IMR-90 (cell line): Measurements from ENCODE around the gene RPS6KA2. TPM values are rescaled to one million over a fixed set of nuclear protein-coding genes. Genes with fewer than 3 reads are reported as not detected.

Experiments used
- ATAC-seq: fragments of 200-7000 bp; cut with Tn5 transposase; 2 replicates; pipeline ENCODE4 v1.9.1; 2020; ENCODE audit warnings: low read depth, mild to moderate bottlenecking, moderate library complexity
- BruUV-seq: library from RNA; stranded (reverse); fragments of 400-500 nt; replicated peaks from 2 replicates; lab custom pipeline; 2021; lab: Mats Ljungman, UMichigan
- CTCF ChIA-PET: fragments of 300-600 bp; formaldehyde crosslinking; extraction: SDS; loops from one replicate; lab custom pipeline; 2021; ENCODE audit warnings: antibody characterized with exemption; lab: Yijun Ruan, JAX
- POLR2A ChIA-PET: fragments of 300-600 bp; sonication (Branson Sonifier 250); formaldehyde crosslinking; loops from one replicate; lab custom pipeline; 2022; ENCODE audit warnings: antibody characterized with exemption; ENCODE audit not compliant: unreplicated experiment; lab: Charles Lee
- DNase-seq: peaks from one replicate; pipeline ENCODE4 v3.0.0; 2013
- H2AFZ ChIP-seq: replicated peaks from 2 replicates; pipeline ENCODE3; 2013; ENCODE audit warnings: low read length, mild to moderate bottlenecking; ENCODE audit not compliant: poor library complexity
- H2AK5ac ChIP-seq: 2 replicates; pipeline ENCODE4 v1.6.1; 2013; ENCODE audit warnings: low read depth, low read length, inconsistent platforms
- H2AK9ac ChIP-seq: replicated peaks from 2 replicates; pipeline ENCODE3; 2013; ENCODE audit warnings: mild to moderate bottlenecking, low read depth, low read length, moderate library complexity; ENCODE audit not compliant: poor library complexity
- H2BK120ac ChIP-seq: 2 replicates; pipeline ENCODE4 v1.6.1; 2013; ENCODE audit warnings: low read depth, low read length, inconsistent platforms
- H2BK15ac ChIP-seq: 3 replicates; pipeline ENCODE4 v1.6.1; 2013; ENCODE audit warnings: low read depth, low read length, inconsistent platforms
- H2BK20ac ChIP-seq: 2 replicates; pipeline ENCODE4 v1.6.1; 2013; ENCODE audit warnings: low read depth, mild to moderate bottlenecking, inconsistent platforms, low read length, moderate library complexity
- H2BK5ac ChIP-seq: 2 replicates; pipeline ENCODE4 v1.6.1; 2013; ENCODE audit warnings: mild to moderate bottlenecking, low read depth, low read length, inconsistent platforms; ENCODE audit not compliant: poor library complexity, severe bottlenecking
- H3K14ac ChIP-seq: replicated peaks from 2 replicates; pipeline ENCODE4 v1.6.1; 2013; ENCODE audit warnings: low read depth, low read length, inconsistent platforms
- H3K18ac ChIP-seq: 2 replicates; pipeline ENCODE4 v1.6.1; 2013; ENCODE audit warnings: low read depth, low read length, control low read depth
- H3K23ac ChIP-seq: 2 replicates; pipeline ENCODE4 v1.6.1; 2013; ENCODE audit warnings: low read depth, low read length, inconsistent platforms
- H3K27ac ChIP-seq: 2 replicates; pipeline ENCODE4 v1.5.1; 2013; ENCODE audit warnings: mild to moderate bottlenecking, control low read depth, low read length; ENCODE audit not compliant: insufficient read depth
- H3K27me3 ChIP-seq: 2 replicates; pipeline ENCODE4 v1.6.1; 2013; ENCODE audit warnings: low read length; ENCODE audit not compliant: control insufficient read depth, insufficient read depth
- H3K36me3 ChIP-seq: 2 replicates; pipeline ENCODE4 v1.6.1; 2013; ENCODE audit warnings: low read length, mixed read lengths; ENCODE audit not compliant: control insufficient read depth, insufficient read depth
- H3K4ac ChIP-seq: 2 replicates; pipeline ENCODE4 v1.6.1; 2013; ENCODE audit warnings: low read depth, low read length, inconsistent platforms
- H3K4me1 ChIP-seq: 2 replicates; pipeline ENCODE4 v1.6.1; 2013; ENCODE audit warnings: low read length, mixed read lengths; ENCODE audit not compliant: control insufficient read depth, insufficient read depth
- H3K4me2 ChIP-seq: 2 replicates; pipeline ENCODE4 v1.6.1; 2013; ENCODE audit warnings: low read depth, mild to moderate bottlenecking, control low read depth, low read length, moderate library complexity
- H3K4me3 ChIP-seq: 2 replicates; pipeline ENCODE4 v1.5.1; 2013; ENCODE audit warnings: low read depth, mild to moderate bottlenecking, control low read depth, low read length, moderate library complexity; ENCODE audit not compliant: insufficient read depth
- H3K56ac ChIP-seq: 2 replicates; pipeline ENCODE4 v1.6.1; 2013; ENCODE audit warnings: low read length, inconsistent platforms; ENCODE audit not compliant: insufficient read depth; ENCODE audit errors: extremely low read depth
- H3K79me1 ChIP-seq, 2 experiments: 2 replicates each; pipeline ENCODE4 v1.6.1; 2013; ENCODE audit warnings: low read length in 2 of 2, inconsistent platforms in 1 of 2, low read depth in 1 of 2
- H3K9ac ChIP-seq: 2 replicates; pipeline ENCODE4 v1.6.1; 2013; ENCODE audit warnings: low read depth, low read length, control low read depth
- H3K9me1 ChIP-seq: 2 replicates; pipeline ENCODE4 v1.6.1; 2013; ENCODE audit warnings: low read length, inconsistent platforms; ENCODE audit not compliant: insufficient read depth
- H3K9me3 ChIP-seq: 2 replicates; pipeline ENCODE4 v1.6.1; 2013; ENCODE audit warnings: low read length; ENCODE audit not compliant: control insufficient read depth, insufficient read depth
- H4K20me1 ChIP-seq: 2 replicates; pipeline ENCODE4 v1.6.1; 2013; ENCODE audit warnings: low read length, inconsistent platforms; ENCODE audit not compliant: insufficient read depth
- H4K5ac ChIP-seq: 2 replicates; pipeline ENCODE4 v1.6.1; 2013; ENCODE audit warnings: mild to moderate bottlenecking, low read depth, low read length, control low read depth
- H4K8ac ChIP-seq, 2 experiments: 2 replicates each; pipeline ENCODE4 v1.6.1; 2013; ENCODE audit warnings: low read depth in 2 of 2, low read length in 2 of 2, control low read depth in 1 of 2, inconsistent platforms in 1 of 2
- H4K91ac ChIP-seq: 2 replicates; pipeline ENCODE4 v1.6.1; 2013; ENCODE audit warnings: low read depth, low read length, inconsistent platforms; ENCODE audit not compliant: insufficient read depth
- CHD1 ChIP-seq: IDR thresholded peaks from 2 replicates; pipeline ENCODE4 v1.6.1; 2012; ENCODE audit warnings: low read depth, low read length, improper control_type of control experiment
- RCOR1 ChIP-seq: IDR thresholded peaks from 2 replicates; pipeline ENCODE4 v1.6.1; 2012; ENCODE audit warnings: mild to moderate bottlenecking, low read length, improper control_type of control experiment; ENCODE audit not compliant: insufficient replicate concordance
- WGBS, 2 experiments: methylation state at CpG; one replicate each; pipeline versions ENCODE4 v1.1.5 to v1.1.7; 2013; ENCODE audit warnings: missing lambda C conversion rate in 2 of 2; ENCODE audit not compliant: insufficient read length in 1 of 2; ENCODE audit errors: extremely low coverage in 2 of 2; 5-methylcytosine and 5-hydroxymethylcytosine counted together
- dilution Hi-C: fragments of 300-500 bp; cut with HindIII; formaldehyde crosslinking; loops from one replicate; pipeline ENCODE4 v1.14.3; 2018; ENCODE audit warnings: low sequenced_read_pairs; ENCODE audit not compliant: unreplicated experiment
- in situ Hi-C: fragments of 300-500 bp; cut with MboI; formaldehyde crosslinking; loops from 3 replicates; pipeline ENCODE4 v1.14.3; 2019; ENCODE audit warnings: low sequenced_read_pairs, inconsistent platforms, mixed read lengths
- intact Hi-C: fragments of 100-400 bp; cut with micrococcal nuclease; formaldehyde crosslinking; loops from 2 replicates; pipeline ENCODE4 v1.10.0; 2022
- polyA plus RNA-seq, 3 experiments: library from polyadenylated mRNA; depleted of rRNA; stranded (reverse); fragments of >200 nt; gene quantifications; 2 replicates each; pipeline ENCODE4 v1.2.3, GENCODE V29; 2012; ENCODE audit warnings: low replicate concordance in 1 of 3
- total RNA-seq: library from RNA; depleted of rRNA; stranded (reverse); fragments of >200 nt; gene quantifications from 2 replicates; pipeline ENCODE4 v1.2.3, GENCODE V29; 2012

Gene RPS6KA2
- total and polyA plus RNA-seq, 2 of the 4 experiments (the other 2 are of a cell fraction), result 26.9 to 31.3 TPM

DNA sequence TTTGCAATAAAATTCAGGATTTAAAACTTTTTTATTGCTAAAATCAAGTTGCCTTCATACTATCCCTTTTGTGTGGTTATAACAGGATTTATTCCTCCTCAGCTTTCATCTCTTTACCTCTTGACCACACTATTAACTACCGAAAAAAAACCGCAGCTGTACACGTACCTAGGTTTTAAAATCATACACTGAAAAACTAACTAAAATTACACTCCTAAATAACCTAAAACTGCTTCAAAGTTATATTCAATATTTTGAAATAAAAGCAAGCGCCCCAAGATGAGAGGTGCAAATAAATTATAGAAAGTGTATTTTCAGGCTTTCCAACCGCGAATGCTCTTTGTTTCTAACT is 245.7 kb downstream of the RPS6KA2 start:
- Histone ChIP-seq H2AFZ (no peak overlapping the region), H2AK9ac (no peak overlapping the region), H4K5ac (no peak overlapping the region), H3K9me3 (no peaks in the 10 kb centered on the region), H3K56ac (no peak overlapping the region), H2AK5ac (no peak overlapping the region), H3K36me3 (no peaks in the 10 kb centered on the region), H3K27ac (no peak overlapping the region), H3K18ac (no peak overlapping the region), H2BK15ac (no peak overlapping the region), H3K4me3 (peak overlapping the region; percentile 87), H3K23ac (no peak overlapping the region), H2BK20ac (no peak overlapping the region), H3K4ac (no peak overlapping the region), H4K20me1 (no peaks in the 10 kb centered on the region), H3K9ac (no peak overlapping the region; the same call in 1 of the 2 replicates), H3K9me1 (no peaks in the 10 kb centered on the region), H3K27me3 (no peaks in the 10 kb centered on the region), H3K4me2 (peak overlapping the region; percentile 70), H2BK5ac (no peak overlapping the region), H3K14ac (no peak overlapping the region), H3K79me1 (peaks cover 0 to 5% of the 10 kb centered on the region in 2 experiments; a peak in 2 of 4 replicates), H4K91ac (no peak overlapping the region), H4K8ac (no peak overlapping the region), H2BK120ac (no peak overlapping the region), H3K4me1 (no peaks in the 10 kb centered on the region)
- no TSS peak for BruUV-seq
- in situ Hi-C loops, result no loop called here
- ATAC-seq (no peak), DNase-seq (no peak)
- TF ChIP-seq CHD1 (no peak), RCOR1 (no peak)
- intact Hi-C loops, result loop anchor here (5.0 kb wide), 1 partner anchor 104 kb away; no protein-coding TSS in a partner anchor
- no CpG with 5 or more reads among the region's 6 CpGs for WGBS, 2 experiments
- CTCF ChIA-PET, result interaction anchor here (0.6 to 1.3 kb wide), 8 partner anchors 8 to 105 kb away, joined by 3 to 6 read pairs (median 4); no protein-coding TSS in a partner anchor
- dilution Hi-C loops, result no loop called here
- POLR2A ChIA-PET, result no interaction called here
